Measurements from ENCODE around the gene ANXA5.

- TF ChIP-seq CTCF (IDR thresholded peaks at IDR 0.05 in 4 of 5, conservative IDR thresholded peaks at IDR 0.05 in 1 of 5): no peak
- no peak for TF ChIP-seq POLR2A (IDR thresholded peaks at IDR 0.05)
Observed at GRCh38 chr4:121688701-121689100, 8.1 kb downstream of the ANXA5 start.
